GM20000 (cell line): ENCODE data around the gene TMEM178A.

Source experiments
- DNase-seq: peaks from one replicate; pipeline ENCODE4 v3.0.0; 2012; ENCODE audit warnings: low spot score
- CTCF ChIP-seq: IDR thresholded peaks from 2 replicates; pipeline ENCODE4 v1.5.1; 2012; ENCODE audit warnings: mild to moderate bottlenecking, control low read depth; ENCODE audit errors: extremely low read depth, missing control alignments

Gene TMEM178A

GRCh38 chr2:39710807-39711206 is 45.1 kb downstream of the TMEM178A start:
- TF ChIP-seq CTCF = no peak
- no peak for DNase-seq

- TF ChIP-seq CTCF = no peak
- no peak for DNase-seq
These were observed 47.2 kb downstream of the TMEM178A start for GRCh38 chr2:39712953-39713352.

- DNase-seq = no peak
These were observed 49.4 kb downstream of the TMEM178A start for GRCh38 chr2:39715095-39715494.

GRCh38 chr2:39715822-39716221 is 50.1 kb downstream of the TMEM178A start:
- DNase-seq = no peak
- TF ChIP-seq CTCF = no peak

More at GRCh38 chr2:39715095-39715494, 49.4 kb downstream of the TMEM178A start:
- TF ChIP-seq CTCF = no peak

GRCh38 chr2:39717067-39717466 is 51.4 kb downstream of the TMEM178A start:
- no peak for TF ChIP-seq CTCF
- no peak for DNase-seq

GRCh38 chr2:39718483-39718882 is 52.8 kb downstream of the TMEM178A start:
- no peak for TF ChIP-seq CTCF
- no peak for DNase-seq

GRCh38 chr2:39719317-39719716 is 53.6 kb downstream of the TMEM178A start:
- DNase-seq = no peak
- TF ChIP-seq CTCF = no peak
